IMR-90 (cell line): ENCODE data around the gene IKZF3. TPM values are rescaled to one million over a fixed set of nuclear protein-coding genes. Genes with fewer than 3 reads are reported as not detected.

Experiments
- ATAC-seq: fragments of 200-7000 bp; cut with Tn5 transposase; 2 replicates; pipeline ENCODE4 v1.9.1; 2020; ENCODE audit warnings: low read depth, mild to moderate bottlenecking, moderate library complexity
- BruUV-seq: library from RNA; stranded (reverse); fragments of 400-500 nt; replicated peaks from 2 replicates; lab custom pipeline; 2021; lab: Mats Ljungman, UMichigan
- CTCF ChIA-PET: fragments of 300-600 bp; formaldehyde crosslinking; extraction: SDS; loops from one replicate; lab custom pipeline; 2021; ENCODE audit warnings: antibody characterized with exemption; lab: Yijun Ruan, JAX
- POLR2A ChIA-PET: fragments of 300-600 bp; sonication (Branson Sonifier 250); formaldehyde crosslinking; loops from one replicate; lab custom pipeline; 2022; ENCODE audit warnings: antibody characterized with exemption; ENCODE audit not compliant: unreplicated experiment; lab: Charles Lee
- DNase-seq: peaks from one replicate; pipeline ENCODE4 v3.0.0; 2013
- H2AFZ ChIP-seq: replicated peaks from 2 replicates; pipeline ENCODE3; 2013; ENCODE audit warnings: low read length, mild to moderate bottlenecking; ENCODE audit not compliant: poor library complexity
- H2AK5ac ChIP-seq: 2 replicates; pipeline ENCODE4 v1.6.1; 2013; ENCODE audit warnings: low read depth, low read length, inconsistent platforms
- H2AK9ac ChIP-seq: replicated peaks from 2 replicates; pipeline ENCODE3; 2013; ENCODE audit warnings: mild to moderate bottlenecking, low read depth, low read length, moderate library complexity; ENCODE audit not compliant: poor library complexity
- H2BK120ac ChIP-seq: 2 replicates; pipeline ENCODE4 v1.6.1; 2013; ENCODE audit warnings: low read depth, low read length, inconsistent platforms
- H2BK15ac ChIP-seq: 3 replicates; pipeline ENCODE4 v1.6.1; 2013; ENCODE audit warnings: low read depth, low read length, inconsistent platforms
- H2BK20ac ChIP-seq: 2 replicates; pipeline ENCODE4 v1.6.1; 2013; ENCODE audit warnings: low read depth, mild to moderate bottlenecking, inconsistent platforms, low read length, moderate library complexity
- H2BK5ac ChIP-seq: 2 replicates; pipeline ENCODE4 v1.6.1; 2013; ENCODE audit warnings: mild to moderate bottlenecking, low read depth, low read length, inconsistent platforms; ENCODE audit not compliant: poor library complexity, severe bottlenecking
- H3K14ac ChIP-seq: replicated peaks from 2 replicates; pipeline ENCODE4 v1.6.1; 2013; ENCODE audit warnings: low read depth, low read length, inconsistent platforms
- H3K18ac ChIP-seq: 2 replicates; pipeline ENCODE4 v1.6.1; 2013; ENCODE audit warnings: low read depth, low read length, control low read depth
- H3K23ac ChIP-seq: 2 replicates; pipeline ENCODE4 v1.6.1; 2013; ENCODE audit warnings: low read depth, low read length, inconsistent platforms
- H3K27ac ChIP-seq: 2 replicates; pipeline ENCODE4 v1.5.1; 2013; ENCODE audit warnings: mild to moderate bottlenecking, control low read depth, low read length; ENCODE audit not compliant: insufficient read depth
- H3K27me3 ChIP-seq: 2 replicates; pipeline ENCODE4 v1.6.1; 2013; ENCODE audit warnings: low read length; ENCODE audit not compliant: control insufficient read depth, insufficient read depth
- H3K36me3 ChIP-seq: 2 replicates; pipeline ENCODE4 v1.6.1; 2013; ENCODE audit warnings: low read length, mixed read lengths; ENCODE audit not compliant: control insufficient read depth, insufficient read depth
- H3K4ac ChIP-seq: 2 replicates; pipeline ENCODE4 v1.6.1; 2013; ENCODE audit warnings: low read depth, low read length, inconsistent platforms
- H3K4me1 ChIP-seq: 2 replicates; pipeline ENCODE4 v1.6.1; 2013; ENCODE audit warnings: low read length, mixed read lengths; ENCODE audit not compliant: control insufficient read depth, insufficient read depth
- H3K4me2 ChIP-seq: 2 replicates; pipeline ENCODE4 v1.6.1; 2013; ENCODE audit warnings: low read depth, mild to moderate bottlenecking, control low read depth, low read length, moderate library complexity
- H3K4me3 ChIP-seq: 2 replicates; pipeline ENCODE4 v1.5.1; 2013; ENCODE audit warnings: low read depth, mild to moderate bottlenecking, control low read depth, low read length, moderate library complexity; ENCODE audit not compliant: insufficient read depth
- H3K56ac ChIP-seq: 2 replicates; pipeline ENCODE4 v1.6.1; 2013; ENCODE audit warnings: low read length, inconsistent platforms; ENCODE audit not compliant: insufficient read depth; ENCODE audit errors: extremely low read depth
- H3K79me1 ChIP-seq, 2 experiments: 2 replicates each; pipeline ENCODE4 v1.6.1; 2013; ENCODE audit warnings: low read length in 2 of 2, inconsistent platforms in 1 of 2, low read depth in 1 of 2
- H3K9ac ChIP-seq: 2 replicates; pipeline ENCODE4 v1.6.1; 2013; ENCODE audit warnings: low read depth, low read length, control low read depth
- H3K9me1 ChIP-seq: 2 replicates; pipeline ENCODE4 v1.6.1; 2013; ENCODE audit warnings: low read length, inconsistent platforms; ENCODE audit not compliant: insufficient read depth
- H3K9me3 ChIP-seq: 2 replicates; pipeline ENCODE4 v1.6.1; 2013; ENCODE audit warnings: low read length; ENCODE audit not compliant: control insufficient read depth, insufficient read depth
- H4K20me1 ChIP-seq: 2 replicates; pipeline ENCODE4 v1.6.1; 2013; ENCODE audit warnings: low read length, inconsistent platforms; ENCODE audit not compliant: insufficient read depth
- H4K5ac ChIP-seq: 2 replicates; pipeline ENCODE4 v1.6.1; 2013; ENCODE audit warnings: mild to moderate bottlenecking, low read depth, low read length, control low read depth
- H4K8ac ChIP-seq, 2 experiments: 2 replicates each; pipeline ENCODE4 v1.6.1; 2013; ENCODE audit warnings: low read depth in 2 of 2, low read length in 2 of 2, control low read depth in 1 of 2, inconsistent platforms in 1 of 2
- H4K91ac ChIP-seq: 2 replicates; pipeline ENCODE4 v1.6.1; 2013; ENCODE audit warnings: low read depth, low read length, inconsistent platforms; ENCODE audit not compliant: insufficient read depth
- BHLHE40 ChIP-seq: fragments of 150-350 bp; IDR thresholded peaks from 2 replicates; pipeline ENCODE4 v1.6.1; 2016; ENCODE audit warnings: mild to moderate bottlenecking, low read depth, low read length
- CEBPB ChIP-seq: IDR thresholded peaks from 2 replicates; pipeline ENCODE4 v1.6.1; 2012; ENCODE audit warnings: low read depth, low read length, improper control_type of control experiment
- ELK1 ChIP-seq: fragments of 150-350 bp; IDR thresholded peaks from 2 replicates; pipeline ENCODE4 v1.6.1; 2016; ENCODE audit warnings: low read depth, mild to moderate bottlenecking, low read length, moderate library complexity, borderline replicate concordance
- FOS ChIP-seq: fragments of 150-350 bp; IDR thresholded peaks from 2 replicates; pipeline ENCODE4 v1.6.1; 2016; ENCODE audit warnings: low read depth, low read length
- MXI1 ChIP-seq: IDR thresholded peaks from 2 replicates; pipeline ENCODE4 v1.6.1; 2012; ENCODE audit warnings: low read depth, mild to moderate bottlenecking, low read length, moderate library complexity, borderline replicate concordance
- NFE2L2 ChIP-seq: fragments of 150-350 bp; IDR thresholded peaks from 2 replicates; pipeline ENCODE4 v1.6.1; 2016; ENCODE audit warnings: low read depth, mild to moderate bottlenecking, low read length
- POLR2A ChIP-seq: IDR thresholded peaks from 2 replicates; pipeline ENCODE4 v1.6.1; 2012; ENCODE audit warnings: mild to moderate bottlenecking, low read depth, low read length
- RCOR1 ChIP-seq: IDR thresholded peaks from 2 replicates; pipeline ENCODE4 v1.6.1; 2012; ENCODE audit warnings: mild to moderate bottlenecking, low read length, improper control_type of control experiment; ENCODE audit not compliant: insufficient replicate concordance
- RFX5 ChIP-seq: IDR thresholded peaks from 2 replicates; pipeline ENCODE4 v1.8.0; 2012; ENCODE audit warnings: low read depth, mild to moderate bottlenecking, low read length, moderate library complexity
- SMC3 ChIP-seq: fragments of 150-350 bp; IDR thresholded peaks from 2 replicates; pipeline ENCODE4 v1.6.1; 2016; ENCODE audit warnings: low read depth, mild to moderate bottlenecking, antibody characterized with exemption, low read length, moderate library complexity
- USF2 ChIP-seq: fragments of 150-350 bp; IDR thresholded peaks from 2 replicates; pipeline ENCODE4 v1.6.1; 2017; ENCODE audit warnings: mild to moderate bottlenecking, antibody characterized with exemption, low read length, low read depth
- WGBS, 2 experiments: methylation state at CpG; one replicate each; pipeline versions ENCODE4 v1.1.5 to v1.1.7; 2013; ENCODE audit warnings: missing lambda C conversion rate in 2 of 2; ENCODE audit not compliant: insufficient read length in 1 of 2; ENCODE audit errors: extremely low coverage in 2 of 2; 5-methylcytosine and 5-hydroxymethylcytosine counted together
- dilution Hi-C: fragments of 300-500 bp; cut with HindIII; formaldehyde crosslinking; loops from one replicate; pipeline ENCODE4 v1.14.3; 2018; ENCODE audit warnings: low sequenced_read_pairs; ENCODE audit not compliant: unreplicated experiment
- in situ Hi-C: fragments of 300-500 bp; cut with MboI; formaldehyde crosslinking; loops from 3 replicates; pipeline ENCODE4 v1.14.3; 2019; ENCODE audit warnings: low sequenced_read_pairs, inconsistent platforms, mixed read lengths
- intact Hi-C: fragments of 100-400 bp; cut with micrococcal nuclease; formaldehyde crosslinking; loops from 2 replicates; pipeline ENCODE4 v1.10.0; 2022
- polyA plus RNA-seq, 3 experiments: library from polyadenylated mRNA; depleted of rRNA; stranded (reverse); fragments of >200 nt; gene quantifications; 2 replicates each; pipeline ENCODE4 v1.2.3, GENCODE V29; 2012; ENCODE audit warnings: low replicate concordance in 1 of 3
- total RNA-seq: library from RNA; depleted of rRNA; stranded (reverse); fragments of >200 nt; gene quantifications from 2 replicates; pipeline ENCODE4 v1.2.3, GENCODE V29; 2012

IKZF3 gene
- total and polyA plus RNA-seq, 2 of the 4 experiments (the other 2 are of a cell fraction): not detected

- DNase-seq: no peak
- dilution Hi-C loops: no loop called here
- no peaks in the 10 kb centered on the region for H3K36me3 ChIP-seq
- H2BK120ac ChIP-seq: no peak overlapping the region
- no peak overlapping the region for H3K56ac ChIP-seq
- no peak overlapping the region for H3K4me3 ChIP-seq
- no TSS peak for BruUV-seq
- no peak overlapping the region for H3K14ac ChIP-seq
- no peak overlapping the region for H2AK9ac ChIP-seq
- in situ Hi-C loops: loop anchor here (10.0 kb wide), 1 partner anchor 201 kb away; no protein-coding TSS in a partner anchor
- no peak overlapping the region for H2AFZ ChIP-seq
- no peak for TF ChIP-seq ELK1
- TF ChIP-seq FOS: no peak
- no peak for TF ChIP-seq BHLHE40
- no peak for TF ChIP-seq SMC3
- no peak for TF ChIP-seq RFX5
- TF ChIP-seq CEBPB: no peak
- no peak for TF ChIP-seq MXI1
- no peak for TF ChIP-seq RCOR1
- no peak for TF ChIP-seq NFE2L2
- no peak for TF ChIP-seq POLR2A
- TF ChIP-seq USF2: no peak
- no peak overlapping the region for H3K4me2 ChIP-seq
- H3K4me1 ChIP-seq: no peaks in the 10 kb centered on the region
- peaks cover 59% of the 10 kb centered on the region for H3K27me3 ChIP-seq
- H4K91ac ChIP-seq: no peak overlapping the region
- H3K23ac ChIP-seq: no peak overlapping the region
- no peaks in the 10 kb centered on the region for H3K9me3 ChIP-seq
- H4K8ac ChIP-seq: no peak overlapping the region
- no peak overlapping the region for H2AK5ac ChIP-seq
- WGBS, 2 experiments: no CpG with 5 or more reads among the region's 4 CpGs
- H3K79me1 ChIP-seq: no peaks in the 10 kb centered on the region
- no peak for ATAC-seq
- no peak overlapping the region for H3K4ac ChIP-seq
- no peak overlapping the region for H4K5ac ChIP-seq
- H4K20me1 ChIP-seq: no peaks in the 10 kb centered on the region
- POLR2A ChIA-PET: no interaction called here
- H3K9ac ChIP-seq: no peak overlapping the region
- H2BK5ac ChIP-seq: no peak overlapping the region
- intact Hi-C loops: no loop called here
- CTCF ChIA-PET: no interaction called here
- no peak overlapping the region for H2BK20ac ChIP-seq
- no peak overlapping the region for H2BK15ac ChIP-seq
- H3K27ac ChIP-seq: no peak overlapping the region
- no peaks in the 10 kb centered on the region for H3K9me1 ChIP-seq
- H3K18ac ChIP-seq: no peak overlapping the region
Observed at GRCh38 chr17:39774047-39774446, 90.1 kb downstream of the IKZF3 start.
